ENCODE data around the gene IGSF9. TPM values are rescaled to one million over a fixed set of nuclear protein-coding genes. Genes with fewer than 3 reads are reported as not detected.

Gene IGSF9
- total and polyA plus RNA-seq, 8 donors = 2.0 to 36.2 (median 7.8) TPM

DNA sequence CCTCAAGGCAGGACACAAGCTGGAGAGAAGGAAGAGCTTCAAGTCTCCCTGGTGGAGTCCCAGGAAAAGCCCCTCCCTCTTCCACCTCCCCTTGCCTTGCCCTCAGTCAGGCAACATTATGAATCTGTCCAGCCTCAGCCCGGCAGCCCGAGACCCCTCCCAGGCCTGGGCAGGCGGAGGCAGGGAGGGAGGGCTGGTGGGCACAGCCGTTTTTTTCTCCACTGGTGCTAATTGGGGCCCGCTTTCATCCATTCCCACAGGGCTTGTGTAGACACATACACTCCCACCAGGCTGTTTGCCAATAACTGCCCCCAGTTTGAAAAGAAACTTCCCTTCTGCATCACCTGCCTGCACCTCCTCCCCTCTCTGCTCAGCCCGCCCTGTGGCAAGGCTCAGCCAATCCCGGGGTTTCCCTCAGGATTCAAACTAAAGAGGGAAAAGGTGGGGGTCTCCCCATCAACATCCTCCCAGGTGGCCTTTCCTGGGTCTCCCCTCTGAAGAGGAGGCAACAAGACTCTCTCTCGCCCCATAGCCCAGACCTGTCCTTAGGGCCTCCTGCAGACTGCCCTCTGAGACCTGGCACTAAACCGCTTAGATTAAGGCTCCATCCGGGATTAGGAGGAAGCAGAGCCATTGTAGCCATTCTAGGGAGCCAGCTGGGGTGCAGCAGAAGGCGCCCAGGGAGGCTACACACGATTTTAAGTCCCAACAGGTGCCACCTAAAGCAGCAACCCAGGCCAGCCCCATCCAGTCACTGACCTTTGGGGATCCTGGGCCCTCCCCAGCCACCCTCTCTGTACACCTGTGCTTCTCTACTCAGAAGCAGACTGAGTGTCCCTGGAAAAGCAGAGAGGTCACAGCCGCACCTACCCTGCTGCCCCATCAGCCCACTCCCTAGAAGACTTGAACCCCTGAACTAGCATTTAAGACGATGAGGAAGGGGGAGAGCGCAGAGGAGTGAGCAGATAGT lies 3.5 kb downstream of the IGSF9 start:
- H3K9me3 ChIP-seq = no peaks in the 10 kb centered on the region
- peak overlapping the region in 1 of 5 donors; percentile 21 for H3K27ac ChIP-seq
- H3K4me1 ChIP-seq = peaks cover 18 to 45% (median 32%) of the 10 kb centered on the region in 4 donors
- intact Hi-C loops (cut with DNase I; ENCODE audit: low total_unique reads) = loop anchor here (5.0 kb wide), 1 partner anchor 60 kb away; no protein-coding TSS in a partner anchor
- TF ChIP-seq CTCF (IDR thresholded peaks at IDR 0.05) (no peak), POLR2A (IDR thresholded peaks at IDR 0.05) (no peak), EP300 (IDR thresholded peaks at IDR 0.05) (no peak), POLR2AphosphoS5 (IDR thresholded peaks at IDR 0.05) (no peak)
- peak in 1 of 2 donors; percentile 60 for DNase-seq
- H3K4me3 ChIP-seq = no peak overlapping the region
- H3K36me3 ChIP-seq = no peaks in the 10 kb centered on the region
- 68 to 79% (median 74%) methylated on average over 13 to 15 of the region's 15 CpGs for WGBS, 5 donors
- peaks cover 0 to 63% (median 3%) of the 10 kb centered on the region in 3 donors for H3K27me3 ChIP-seq

GRCh38 chr1:159941141-159941540 lies 4.3 kb downstream of the IGSF9 start:
- Histone ChIP-seq H3K9me3 (no peaks in the 10 kb centered on the region), H3K27me3 (peaks cover 0 to 64% (median 3%) of the 10 kb centered on the region in 3 donors), H3K4me3 (no peak overlapping the region), H3K27ac (peak overlapping the region in 1 of 5 donors; percentile 21), H3K36me3 (no peaks in the 10 kb centered on the region), H3K4me1 (peaks cover 21 to 48% (median 32%) of the 10 kb centered on the region in 4 donors)
- no peak for DNase-seq
- intact Hi-C loops (cut with DNase I; ENCODE audit: low total_unique reads) = loop anchor here (5.0 kb wide), 1 partner anchor 61 kb away; no protein-coding TSS in a partner anchor
- WGBS, 5 donors = 72 to 85% (median 81%) methylated on average over 5 of the region's 5 CpGs
- TF ChIP-seq POLR2A (IDR thresholded peaks at IDR 0.05) = no peak
- no peak for TF ChIP-seq POLR2AphosphoS5 (IDR thresholded peaks at IDR 0.05)
- TF ChIP-seq EP300 (IDR thresholded peaks at IDR 0.05) = no peak
- TF ChIP-seq CTCF (IDR thresholded peaks at IDR 0.05) = no peak

DNA sequence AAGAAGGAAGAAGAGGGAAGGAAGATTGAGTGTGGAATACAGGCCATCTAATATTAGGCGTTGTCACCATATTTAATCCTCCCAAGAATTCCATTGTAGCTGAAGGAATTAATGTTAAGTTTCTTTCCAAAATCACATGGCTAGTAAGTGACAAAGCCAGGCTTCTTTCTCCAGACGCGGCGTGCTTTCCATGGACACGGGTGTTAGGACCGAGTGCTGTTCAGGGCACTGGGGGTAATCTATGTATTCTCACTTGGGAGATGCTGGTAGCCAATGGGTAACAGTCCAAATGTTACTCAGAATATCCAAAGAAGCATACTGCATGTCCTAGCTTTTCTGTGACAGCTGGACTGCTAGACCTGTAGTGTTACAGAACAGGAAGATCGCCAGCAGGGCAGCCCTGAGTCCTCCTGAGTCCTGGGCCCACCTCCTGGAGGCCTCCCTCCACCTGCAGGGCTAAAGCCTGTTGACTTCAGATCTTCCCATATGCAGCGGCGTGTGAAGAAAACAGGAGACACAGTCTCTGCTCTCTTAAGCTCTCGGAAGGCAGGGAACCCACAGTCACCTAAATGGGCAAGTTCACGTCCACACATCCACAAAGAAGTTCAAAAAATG lies 5.3 kb downstream of the IGSF9 start:
- H3K27ac ChIP-seq = peak overlapping the region in 4 of 5 donors; percentile 15 to 74 (median 54)
- H3K27me3 ChIP-seq = peaks cover 0 to 54% (median 3%) of the 10 kb centered on the region in 3 donors
- DNase-seq = no peak
- no peaks in the 10 kb centered on the region for H3K36me3 ChIP-seq
- H3K4me3 ChIP-seq = no peak overlapping the region
- intact Hi-C loops (cut with DNase I; ENCODE audit: low total_unique reads) = loop anchor here (5.0 kb wide), 1 partner anchor 62 kb away; no protein-coding TSS in a partner anchor
- WGBS, 5 donors = 85 to 97% (median 92%) methylated on average over 10 to 11 of the region's 11 CpGs
- no peak for TF ChIP-seq POLR2AphosphoS5 (IDR thresholded peaks at IDR 0.05)
- no peak for TF ChIP-seq EP300 (IDR thresholded peaks at IDR 0.05)
- no peak for TF ChIP-seq CTCF (IDR thresholded peaks at IDR 0.05)
- no peak for TF ChIP-seq POLR2A (IDR thresholded peaks at IDR 0.05)
- H3K4me1 ChIP-seq = peaks cover 14 to 41% (median 24%) of the 10 kb centered on the region in 4 donors
- no peaks in the 10 kb centered on the region for H3K9me3 ChIP-seq

GRCh38 chr1:159939678-159940002 lies 5.8 kb downstream of the IGSF9 start:
- TF ChIP-seq POLR2AphosphoS5 (IDR thresholded peaks at IDR 0.05) (no peak), EP300 (IDR thresholded peaks at IDR 0.05) (no peak), CTCF (IDR thresholded peaks at IDR 0.05) (no peak), POLR2A (IDR thresholded peaks at IDR 0.05) (no peak)
- Histone ChIP-seq H3K9me3 (no peaks in the 10 kb centered on the region), H3K4me1 (peaks cover 12 to 36% (median 22%) of the 10 kb centered on the region in 4 donors), H3K4me3 (no peak overlapping the region), H3K27me3 (peaks cover 0 to 49% (median 0%) of the 10 kb centered on the region in 3 donors), H3K27ac (peak overlapping the region in 3 of 5 donors; percentile 54 to 74 (median 64)), H3K36me3 (no peaks in the 10 kb centered on the region)
- WGBS, 5 donors = 44 to 74% (median 49%) methylated on average over 3 of the region's 3 CpGs
- intact Hi-C loops (cut with DNase I; ENCODE audit: low total_unique reads) = loop anchor here (5.0 kb wide), 1 partner anchor 63 kb away; no protein-coding TSS in a partner anchor
- no peak for DNase-seq

Measured in stomach (tissue), 9 donors.